Tibial nerve (tissue), 4 donors: ENCODE results near the gene ETFB.

ENCODE experiments used
- CTCF ChIP-seq, 5 experiments: fragments of 200-600 bp in 3 of 5; fragments of 450-650 bp in 2 of 5; sonication (generic) in 3 of 5; IDR thresholded peaks; one replicate each; pipeline ENCODE4 v1.5.1; 2016 to 2019; ENCODE audit warnings: antibody characterized with exemption in 5 of 5, mild to moderate bottlenecking in 3 of 5, moderate library complexity in 2 of 5
- EP300 ChIP-seq, 2 donors: sonication (generic); formaldehyde crosslinking; IDR thresholded peaks; one replicate each; pipeline ENCODE4 v1.6.1; 2017; ENCODE audit warnings: antibody characterized with exemption in 2 of 2, mild to moderate bottlenecking in 1 of 2
- POLR2A ChIP-seq, 2 donors: fragments of 450-650 bp; IDR thresholded peaks; one replicate each; pipeline ENCODE4 v1.6.1; 2017; ENCODE audit warnings: antibody characterized with exemption in 2 of 2, mild to moderate bottlenecking in 2 of 2, moderate library complexity in 2 of 2

DNA sequence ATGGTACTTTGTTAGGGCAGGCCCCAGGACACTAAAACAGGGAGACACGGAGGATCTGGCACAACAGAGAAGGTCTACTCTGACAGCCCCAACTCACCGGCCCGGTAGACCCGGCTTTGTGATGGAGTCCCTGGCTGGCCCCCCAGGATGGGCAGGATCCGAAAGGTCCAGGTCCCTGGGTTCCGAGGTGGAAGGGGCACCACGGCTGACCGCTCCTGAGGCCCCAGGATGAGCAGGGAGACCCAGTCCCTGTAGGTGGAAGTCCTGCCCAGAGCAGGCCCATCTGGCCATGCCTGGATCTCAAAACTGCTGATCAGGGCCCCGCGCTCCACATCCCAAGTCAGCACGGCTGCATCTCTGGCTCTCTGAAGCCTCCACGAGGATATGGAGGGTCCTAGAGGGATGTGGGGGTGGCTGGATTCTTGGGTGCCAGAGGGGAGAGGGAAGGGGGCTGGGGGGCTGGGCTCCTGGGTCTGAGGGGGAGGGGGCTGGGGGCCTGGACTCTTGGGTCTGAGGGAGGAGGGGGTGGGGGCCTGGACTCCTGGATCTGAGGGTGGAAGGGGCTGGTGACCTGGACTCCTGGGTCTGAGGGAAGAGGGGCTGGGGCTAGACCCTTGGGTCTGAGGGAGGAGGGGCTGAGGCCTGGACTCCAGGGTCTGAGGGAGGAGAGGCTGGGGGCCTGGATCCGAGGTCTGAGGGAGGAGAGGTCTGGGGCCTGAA, 28.9 kb downstream of the ETFB start:
- TF ChIP-seq CTCF (IDR thresholded peaks at IDR 0.05) (no peak), POLR2A (IDR thresholded peaks at IDR 0.05) (no peak), EP300 (IDR thresholded peaks at IDR 0.05) (no peak)
